ENCODE results near the gene TRIM15.
"Not testable (repeated sequence)": the region's sequence is repeated elsewhere in the genome, so short reads cannot be mapped to it uniquely, and the experiment has no call there.

TRIM15 gene

DNA sequence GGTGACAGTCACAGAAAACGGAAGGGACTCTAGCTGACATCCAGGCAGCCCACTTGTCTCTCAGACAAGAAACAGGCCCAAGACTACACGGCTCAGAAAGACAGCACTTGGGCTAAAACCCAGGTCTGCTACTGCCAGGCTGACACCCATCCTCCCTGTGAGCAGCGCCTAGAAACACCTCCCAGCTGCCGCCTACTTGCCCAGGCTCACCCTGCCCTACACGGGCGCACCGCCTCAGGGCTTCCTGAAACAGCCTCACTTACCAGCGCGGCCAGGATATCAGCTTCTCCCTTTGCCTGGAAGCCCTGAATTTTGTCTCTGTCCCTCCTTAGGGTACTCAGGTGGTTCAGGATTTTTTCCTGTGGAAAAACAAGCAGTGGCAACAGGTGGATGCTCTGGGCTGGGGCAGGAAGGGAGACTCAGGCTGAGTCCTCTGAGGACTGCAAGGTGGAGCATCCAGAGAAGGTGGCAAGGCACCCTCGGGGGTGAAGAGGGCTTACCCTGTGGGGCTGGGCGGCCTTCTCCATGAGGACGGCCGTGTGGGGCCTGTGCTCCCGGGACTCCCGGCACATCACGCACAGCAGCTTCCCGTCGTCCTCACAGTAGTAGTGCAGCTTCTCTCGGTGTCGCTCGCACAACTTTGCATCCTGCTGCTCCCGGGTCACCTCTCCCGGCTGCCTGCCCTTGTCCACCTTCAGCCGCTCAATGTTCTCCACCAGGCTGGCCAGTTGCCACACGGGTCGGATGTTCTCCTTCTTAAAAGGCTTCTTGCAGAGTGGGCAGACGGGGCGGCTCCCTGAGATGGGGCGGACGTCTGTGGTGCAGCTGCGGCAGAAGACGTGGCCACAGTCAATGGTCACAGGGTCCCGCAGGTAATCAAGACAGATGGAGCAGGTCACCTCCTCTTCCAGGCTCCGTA lies 35.1 kb downstream of the TRIM15 start:
- DNase-seq (ENCODE audit: low read depth, low spot score) = no peak

DNA sequence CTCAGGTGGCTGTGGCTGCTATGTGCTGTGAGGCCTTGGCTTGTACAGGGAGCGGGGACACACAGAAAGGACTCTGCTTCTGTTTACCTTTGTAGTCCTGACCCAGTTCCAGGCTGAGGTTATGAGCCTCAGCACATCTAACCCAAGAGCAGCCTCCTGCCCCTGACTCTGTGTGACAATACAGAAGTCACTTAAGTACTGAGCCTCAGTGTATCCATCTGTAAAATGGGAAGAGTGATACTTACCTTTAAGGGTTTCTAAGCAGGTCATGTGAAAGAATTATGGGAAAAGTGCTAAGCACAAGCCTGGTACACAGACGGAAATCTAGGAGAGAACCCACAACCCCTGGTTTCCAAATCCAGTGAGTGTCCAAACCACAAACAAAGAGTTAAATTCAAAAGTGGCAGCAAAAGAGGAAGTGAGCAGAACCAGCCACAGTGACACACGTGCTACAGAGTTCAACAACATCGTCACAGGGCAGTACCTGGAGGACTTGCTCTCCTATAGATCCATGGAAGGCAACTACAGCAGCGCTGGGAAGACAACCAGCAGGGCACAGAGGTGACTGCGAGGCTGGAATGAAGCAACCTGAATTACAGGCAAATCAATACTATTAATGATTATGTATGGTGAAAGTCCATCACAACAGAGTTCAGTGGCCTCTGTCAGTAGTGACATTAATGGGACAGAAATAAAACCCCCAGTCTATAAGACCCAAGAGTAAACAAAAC lies 37.4 kb downstream of the TRIM15 start:
- no peak for DNase-seq (ENCODE audit: low read depth, low spot score)

DNA sequence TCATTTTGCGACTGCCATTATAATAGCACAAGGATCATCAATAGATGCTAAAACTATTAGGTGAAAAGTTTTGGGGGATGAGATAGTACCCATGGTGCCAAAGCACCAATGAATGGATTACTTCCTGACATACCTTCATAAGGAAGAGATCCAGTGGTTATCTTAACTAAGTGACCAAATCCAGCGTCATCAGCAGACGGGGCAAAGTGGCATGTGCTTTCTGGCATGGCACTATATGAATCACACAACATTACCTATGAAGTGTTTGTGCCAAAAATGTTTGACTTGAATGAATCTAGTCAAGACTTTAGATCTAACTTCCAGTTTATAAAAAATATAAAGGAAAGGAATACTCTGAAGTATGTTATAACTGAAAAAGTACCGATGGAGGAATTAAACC lies 39.0 kb downstream of the TRIM15 start:
- no peak for DNase-seq (ENCODE audit: low read depth, low spot score)

DNA sequence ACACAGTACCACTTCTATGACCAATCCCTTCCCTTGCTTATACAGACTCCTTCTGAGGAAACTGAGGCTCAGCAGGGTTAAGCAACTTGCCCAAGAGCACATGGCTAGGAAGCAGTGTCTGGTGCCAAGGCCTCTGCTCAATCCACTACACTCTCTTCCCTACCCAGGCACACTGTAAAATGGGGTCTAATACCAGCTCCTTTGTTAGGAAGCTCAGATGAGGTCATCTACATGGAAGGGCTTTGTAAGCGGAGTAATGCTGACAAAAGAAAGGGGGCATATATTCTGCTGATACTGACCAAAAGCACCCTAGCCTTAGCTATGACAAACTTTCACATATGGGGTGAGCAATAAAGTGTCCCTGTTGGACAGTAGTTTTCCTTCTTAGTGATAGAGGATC lies 40.8 kb downstream of the TRIM15 start:
- DNase-seq (ENCODE audit: low read depth, low spot score) = no peak

DNA sequence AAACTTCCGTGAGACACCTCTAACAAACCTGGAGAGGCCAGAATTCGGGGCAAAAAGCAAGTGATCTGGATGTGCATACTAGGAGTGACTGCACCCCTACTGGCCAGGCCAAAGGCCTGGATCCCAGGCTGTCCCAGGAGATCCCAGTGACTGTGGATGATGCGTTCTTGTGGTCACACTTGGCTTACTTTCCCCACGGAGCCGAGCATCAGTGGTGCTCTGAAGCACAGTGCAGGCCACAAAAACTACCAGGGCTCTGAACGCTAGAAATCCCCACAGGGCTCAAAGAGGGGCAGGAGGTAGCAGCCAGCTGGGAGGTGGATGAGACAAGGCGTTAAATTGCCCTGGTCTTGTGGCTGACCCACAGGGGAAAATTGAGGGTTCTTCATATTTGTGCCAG lies 42.8 kb downstream of the TRIM15 start:
- no peak for DNase-seq (ENCODE audit: low read depth, low spot score)

DNA sequence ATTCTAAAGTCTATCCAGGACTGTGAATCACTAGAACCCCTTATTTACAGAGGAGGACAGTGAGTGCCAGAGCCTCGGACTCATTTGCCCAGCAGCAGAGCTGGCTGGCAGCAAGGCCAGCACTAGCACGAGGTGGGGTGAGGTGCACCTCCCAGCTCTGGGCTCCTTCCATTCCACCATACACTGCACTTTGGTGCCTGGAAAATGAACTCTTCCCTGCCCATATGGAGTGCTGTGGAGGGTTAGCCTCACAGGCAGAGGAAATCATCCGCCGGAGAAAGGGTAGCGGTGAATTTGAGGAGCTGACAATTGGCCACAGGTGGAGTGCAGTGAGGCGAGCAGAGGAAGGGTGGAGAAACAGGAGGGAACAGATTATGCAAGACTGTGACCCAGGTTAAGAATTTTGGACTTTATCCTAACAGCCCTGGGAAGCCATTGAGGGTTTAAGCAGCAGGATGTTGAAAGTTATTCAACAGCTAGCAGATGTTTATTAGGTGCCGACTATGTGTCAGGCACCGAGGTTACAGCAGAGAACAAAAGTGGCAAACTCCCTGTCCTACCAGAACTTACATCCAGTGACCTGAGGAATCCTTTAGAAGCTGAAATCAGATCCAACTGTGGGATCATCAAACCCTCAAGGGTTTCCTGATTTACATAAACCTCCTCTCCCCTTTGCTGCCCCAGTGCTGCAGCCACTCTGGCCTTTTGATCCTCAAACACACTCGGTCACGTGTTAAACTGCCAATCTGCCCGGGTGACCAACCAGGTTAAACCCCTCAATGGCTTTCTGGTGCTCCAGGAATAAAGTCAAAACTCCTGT lies 43.7 kb downstream of the TRIM15 start:
- no peak for DNase-seq (ENCODE audit: low read depth, low spot score)

DNA sequence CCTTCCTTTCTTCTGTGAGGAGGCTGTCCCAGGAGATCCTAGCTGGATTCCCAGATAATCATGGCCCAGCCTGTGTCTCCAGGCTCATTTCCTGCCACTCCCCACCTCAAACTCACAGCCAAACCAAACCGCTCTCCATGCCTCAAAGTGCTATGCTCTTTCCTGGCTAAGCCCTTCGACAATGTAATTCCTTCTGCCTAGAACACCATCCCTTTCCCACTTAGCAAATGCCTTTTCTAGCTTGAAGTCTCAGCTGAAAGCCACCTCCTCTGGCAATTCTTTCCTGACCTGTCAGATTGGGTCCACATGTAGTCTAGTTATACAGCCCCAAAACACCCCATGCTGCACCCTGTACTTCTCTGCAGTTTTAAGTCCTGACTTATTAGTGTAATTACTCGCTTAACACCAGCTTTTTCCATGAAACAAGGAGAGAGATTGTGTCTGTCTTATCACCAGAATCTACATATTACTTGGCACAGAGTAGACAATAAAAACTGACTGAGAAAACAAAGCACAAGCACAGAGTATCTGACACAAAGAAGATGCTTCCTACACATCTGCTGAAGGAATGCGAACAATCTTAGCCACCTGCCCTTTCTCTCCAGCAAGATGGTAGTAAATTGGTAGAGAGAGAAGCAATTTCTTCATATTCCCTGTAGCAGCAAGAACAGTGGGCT lies 44.4 kb downstream of the TRIM15 start:
- DNase-seq (ENCODE audit: low read depth, low spot score) = no peak

DNA sequence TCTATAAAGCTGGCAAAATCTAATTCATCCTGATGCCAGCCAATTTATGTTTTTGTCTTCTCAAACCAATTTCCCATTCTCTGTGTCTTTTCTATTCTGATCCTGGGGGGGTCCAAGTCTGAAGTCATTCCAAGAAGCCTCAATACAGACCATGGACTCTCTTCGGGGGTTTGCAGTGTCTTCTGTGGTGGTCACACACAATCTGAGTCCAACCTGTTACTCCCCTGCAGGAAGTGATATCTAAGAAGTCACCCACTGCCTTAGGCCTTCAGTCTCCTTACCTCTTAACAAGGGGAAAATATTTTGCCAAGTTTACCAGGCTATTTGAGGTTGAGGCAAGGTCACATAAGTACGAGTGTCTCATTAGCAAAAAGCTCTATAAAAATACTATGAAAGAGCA lies 48.0 kb downstream of the TRIM15 start:
- DNase-seq (ENCODE audit: low read depth, low spot score) = no peak

DNA sequence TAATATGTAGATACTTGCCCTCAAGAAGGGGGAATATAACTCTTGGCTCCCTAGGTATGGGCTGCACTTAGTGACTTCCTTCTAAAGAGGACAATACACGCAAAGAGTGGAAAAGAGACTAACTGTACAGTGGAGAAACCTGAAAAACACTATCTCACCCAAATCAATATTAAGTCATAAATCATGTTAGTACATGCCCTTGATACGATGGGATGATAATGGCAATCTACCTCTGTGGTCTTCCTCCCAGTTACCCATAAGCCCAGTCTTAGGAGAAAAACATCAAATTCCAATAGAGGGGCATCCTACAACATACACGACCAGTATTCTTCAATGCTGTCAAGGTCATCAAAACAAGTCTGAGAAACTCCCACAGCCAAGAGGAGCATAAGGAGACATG lies 48.6 kb downstream of the TRIM15 start:
- DNase-seq (ENCODE audit: low read depth, low spot score) = no peak

DNA sequence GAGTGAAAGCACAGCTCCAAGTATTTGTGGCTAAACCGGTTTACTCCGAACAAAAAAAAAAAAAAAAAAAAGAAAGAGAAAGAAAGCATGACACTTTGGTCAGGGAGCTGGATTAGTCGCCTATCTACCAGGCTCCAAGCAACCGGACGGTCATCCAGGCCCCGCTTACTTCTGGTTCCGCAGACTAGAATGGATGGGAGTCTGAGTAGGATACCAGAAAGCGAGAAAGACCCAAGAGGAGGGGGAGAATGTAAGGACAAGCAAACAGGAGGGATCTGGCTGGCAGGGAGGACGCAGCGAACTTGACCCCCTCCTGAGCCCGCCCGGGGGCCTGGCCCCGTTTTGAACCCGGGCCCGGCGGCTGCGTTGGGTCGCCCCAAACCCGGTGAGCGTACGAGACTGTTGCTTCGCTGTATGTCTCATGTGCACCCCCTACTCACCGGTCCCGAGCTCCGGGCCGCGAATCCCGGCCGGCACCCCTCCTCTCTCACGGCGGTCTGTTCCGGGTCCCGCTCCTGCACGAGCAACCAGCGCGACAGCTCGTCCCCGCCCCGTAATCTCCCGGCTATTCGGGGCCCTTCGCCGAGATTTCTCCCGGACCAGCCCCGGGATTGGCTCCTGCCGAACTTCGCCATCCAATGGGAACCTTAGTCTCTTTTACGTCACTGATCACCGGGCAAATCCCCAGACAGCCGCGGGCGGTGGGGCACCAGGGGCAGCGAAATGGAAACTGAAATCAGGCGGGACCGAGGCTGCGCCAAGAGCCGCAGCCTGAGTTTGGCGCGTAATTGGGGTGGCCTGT lies 49.7 kb downstream of the TRIM15 start, which contains the start of gene TRIM26:
TRIM26 (minus strand) TSS at position 542 of the 802 bp plus-strand sequence. CDS start 14,303 bp downstream, outside the sequence.
- peak; percentile 87 for DNase-seq (ENCODE audit: low read depth, low spot score)

DNA sequence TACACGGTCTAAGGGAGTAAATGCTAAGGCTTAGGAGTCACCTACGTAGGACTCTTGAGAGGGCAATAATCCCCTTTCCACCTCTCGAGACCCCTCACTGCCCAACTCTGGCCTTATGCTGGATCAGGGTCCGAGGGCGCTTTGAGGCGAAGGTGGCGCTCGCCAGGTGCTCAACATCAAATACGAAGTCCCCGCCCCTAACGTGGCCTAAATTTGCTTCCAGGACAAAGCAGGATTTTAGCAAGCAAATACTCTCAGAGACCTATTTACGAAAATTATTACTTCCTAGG lies 50.3 kb downstream of the TRIM15 start:
- no peak for DNase-seq (ENCODE audit: low read depth, low spot score)

DNA sequence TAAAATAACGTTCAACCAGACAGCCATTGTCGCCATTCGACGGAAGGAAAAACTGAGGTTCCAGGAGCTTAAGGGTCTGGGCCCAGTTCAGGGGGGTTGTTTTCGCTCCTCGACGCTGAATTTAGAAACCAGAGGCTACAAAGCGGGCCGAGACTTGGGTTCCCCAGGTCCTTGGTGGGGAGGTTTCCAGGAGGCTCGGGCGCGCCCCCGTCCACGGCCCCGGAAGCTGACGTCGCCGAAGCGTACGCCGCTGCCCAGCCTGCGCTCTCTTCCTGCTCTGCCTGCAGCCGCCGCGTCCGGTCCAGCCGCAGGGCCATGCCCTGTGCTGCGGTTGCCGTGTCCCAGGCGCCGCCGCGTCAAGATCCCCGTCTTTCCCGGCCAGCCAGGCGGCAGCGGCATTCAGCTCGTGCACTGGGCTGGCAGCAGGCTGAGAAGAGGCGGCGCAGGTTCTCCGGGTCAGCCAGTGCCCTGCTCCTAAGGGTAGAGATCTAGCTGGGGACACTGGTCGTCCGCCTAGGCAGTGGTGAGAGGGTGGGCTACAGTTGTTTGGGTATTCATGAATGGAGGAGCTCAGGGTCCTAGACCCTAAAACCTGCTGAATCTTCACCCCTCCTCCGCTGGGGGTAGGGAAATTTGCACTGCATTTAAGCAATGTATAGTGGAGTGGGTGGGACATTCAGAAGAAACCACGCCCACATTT lies 50.8 kb downstream of the TRIM15 start:
- no peak for DNase-seq (ENCODE audit: low read depth, low spot score)

DNA sequence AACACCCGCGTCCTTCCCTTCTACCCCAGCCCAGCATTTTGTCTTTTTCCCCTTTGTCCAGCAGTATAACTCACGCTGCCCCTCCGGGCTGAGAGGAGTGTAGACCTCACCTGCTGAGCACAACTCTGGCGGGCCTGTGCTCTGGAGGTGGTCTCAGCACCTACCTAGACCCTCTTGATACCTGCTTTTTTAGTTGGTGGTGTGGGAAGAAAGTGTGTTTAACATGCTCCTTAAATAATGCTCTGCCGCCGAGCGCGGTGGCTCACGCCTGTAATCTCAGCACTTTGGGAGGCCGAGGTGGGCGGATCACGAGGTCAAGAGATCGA lies 51.3 kb downstream of the TRIM15 start:
- DNase-seq (ENCODE audit: low read depth, low spot score) = no peak

DNA sequence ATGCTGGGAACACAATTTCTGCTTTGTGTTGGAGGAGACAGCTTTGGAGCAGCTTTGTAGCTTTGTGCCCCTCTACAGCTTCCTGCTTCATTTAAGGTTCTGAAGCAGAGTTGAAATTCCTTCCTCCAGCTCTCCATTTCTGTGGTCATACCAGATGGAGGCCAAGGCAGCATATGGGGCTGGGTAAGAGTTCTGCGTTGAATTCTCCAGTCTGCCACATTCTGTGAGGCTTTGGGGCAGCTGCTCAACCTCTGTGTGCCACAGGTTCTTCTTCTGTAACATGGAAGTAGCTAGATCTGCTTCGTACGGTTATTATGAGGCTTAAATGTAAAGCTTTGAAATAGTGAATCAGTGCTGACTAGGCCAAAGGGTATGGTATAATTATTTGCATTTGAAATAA lies 52.8 kb downstream of the TRIM15 start:
- no peak for DNase-seq (ENCODE audit: low read depth, low spot score)

DNA sequence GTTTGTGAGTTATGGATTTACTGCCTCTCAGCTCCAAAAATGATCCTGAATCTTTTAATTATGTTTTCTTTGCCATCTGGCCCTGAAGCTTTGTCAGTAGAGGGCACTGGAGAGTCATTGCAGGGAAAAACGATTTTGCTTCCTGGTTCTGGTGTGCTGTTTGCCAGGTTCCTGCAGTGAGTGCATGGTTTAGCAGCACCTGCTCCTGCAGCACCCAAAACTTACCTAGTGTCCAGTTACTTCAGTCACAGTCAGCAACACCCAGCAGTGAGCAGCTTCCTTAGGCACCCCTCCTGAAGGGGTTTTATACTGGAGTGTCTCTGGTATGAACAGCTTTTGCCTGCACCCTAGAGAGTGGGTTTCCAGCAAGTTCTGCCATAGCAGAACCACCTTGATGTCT lies 55.9 kb downstream of the TRIM15 start:
- DNase-seq (ENCODE audit: low read depth, low spot score) = no peak

DNA sequence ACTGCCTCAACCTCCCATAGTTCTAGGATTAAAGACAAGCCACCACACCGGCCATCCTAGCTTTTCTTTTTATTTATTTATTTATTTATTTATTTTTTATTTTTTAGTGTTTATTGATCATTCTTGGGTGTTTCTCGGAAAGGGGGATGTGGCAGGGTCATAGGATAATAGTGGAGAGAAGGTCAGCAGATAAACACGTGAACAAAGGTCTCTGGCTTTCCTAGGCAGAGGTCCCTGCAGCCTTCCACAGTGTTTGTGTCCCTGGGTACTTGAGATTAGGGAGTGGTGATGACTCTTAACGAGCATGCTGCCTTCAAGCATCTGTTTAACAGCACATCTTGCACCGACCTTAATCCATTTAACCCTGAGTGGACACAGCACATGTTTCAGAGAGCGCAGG lies 58.0 kb downstream of the TRIM15 start:
- not testable (repeated sequence) for DNase-seq (ENCODE audit: low read depth, low spot score)

DNA sequence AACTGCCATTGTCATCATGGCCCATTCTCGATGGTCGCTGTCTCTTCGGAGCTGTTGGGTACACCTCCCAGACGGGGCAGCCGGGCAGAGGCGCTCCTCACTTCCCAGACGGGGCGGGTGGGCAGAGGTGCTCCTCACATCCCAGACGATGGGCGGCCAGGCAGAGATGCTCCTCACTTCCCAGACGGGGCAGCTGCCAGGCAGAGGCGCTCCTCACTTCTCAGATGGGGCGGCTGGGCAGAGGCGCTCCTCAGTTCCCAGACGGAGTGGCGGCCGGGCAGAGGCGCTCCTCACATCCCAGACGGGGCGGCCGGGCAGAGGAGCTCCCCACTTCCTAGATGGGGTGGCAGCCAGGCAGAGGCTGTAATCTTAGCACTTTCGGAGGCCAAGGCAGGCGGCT lies 58.6 kb downstream of the TRIM15 start:
- DNase-seq (ENCODE audit: low read depth, low spot score) = not testable (repeated sequence)
